ENCODE measurements around the gene SERHL2.
"Not testable (repeated sequence)": the region's sequence is repeated elsewhere in the genome, so short reads cannot be mapped to it uniquely, and the experiment has no call there.

SERHL2 gene

GRCh38 chr22:42521228-42521546 lies 32.6 kb upstream of the SERHL2 start:
- WGBS (ENCODE audit: insufficient coverage): 93% methylated on average over 9 of the region's 9 CpGs
- peaks cover 0 to 6% (median 4%) of the 10 kb centered on the region in 4 experiments for H3K36me3 ChIP-seq (ENCODE audit: control insufficient read depth in 4 of 4, insufficient read depth in 4 of 4, low read length in 3 of 4)
- H3K4me1 ChIP-seq (ENCODE audit: control extremely low read depth in 1 of 4, control insufficient read depth in 4 of 4, insufficient read depth in 4 of 4, low read length in 3 of 4): peaks cover 0 to 12% (median 7%) of the 10 kb centered on the region in 4 experiments
- no peaks in the 10 kb centered on the region for H3K9me3 ChIP-seq (ENCODE audit: control extremely low read depth in 1 of 5, control insufficient read depth in 4 of 5, insufficient read depth in 2 of 5, low read depth in 1 of 5, low read length in 4 of 5)
- no peak overlapping the region for H3K4me3 ChIP-seq (ENCODE audit: control insufficient read depth in 1 of 7, extremely low read depth in 1 of 7, insufficient read depth in 4 of 7, low read depth in 2 of 7, low read length in 6 of 7)
- DNase-seq: no peak
- ChIA-PET POLR2A (no interaction called here), CTCF (no interaction called here)
- H3K27ac ChIP-seq (ENCODE audit: insufficient read depth in 1 of 2, low read depth in 1 of 2, low read length in 2 of 2, poor library complexity in 1 of 2, severe bottlenecking in 2 of 2): no peak overlapping the region
- no peaks in the 10 kb centered on the region for H3K27me3 ChIP-seq (replicated peaks in 2 of 5; ENCODE audit: control insufficient read depth in 4 of 5, insufficient read depth in 5 of 5, low read length in 4 of 5)

GRCh38 chr22:42522546-42522945 lies 31.2 kb upstream of the SERHL2 start:
- 98% methylated on average over 12 of the region's 15 CpGs for WGBS (ENCODE audit: insufficient coverage)
- Histone ChIP-seq H3K27me3 (replicated peaks in 2 of 5; ENCODE audit: control insufficient read depth in 4 of 5, insufficient read depth in 5 of 5, low read length in 4 of 5) (no peaks in the 10 kb centered on the region), H3K36me3 (ENCODE audit: control insufficient read depth in 4 of 4, insufficient read depth in 4 of 4, low read length in 3 of 4) (no peaks in the 10 kb centered on the region), H3K9me3 (ENCODE audit: control extremely low read depth in 1 of 5, control insufficient read depth in 4 of 5, insufficient read depth in 2 of 5, low read depth in 1 of 5, low read length in 4 of 5) (no peaks in the 10 kb centered on the region), H3K4me3 (ENCODE audit: control insufficient read depth in 1 of 7, extremely low read depth in 1 of 7, insufficient read depth in 4 of 7, low read depth in 2 of 7, low read length in 6 of 7) (no peak overlapping the region), H3K27ac (ENCODE audit: insufficient read depth in 1 of 2, low read depth in 1 of 2, low read length in 2 of 2, poor library complexity in 1 of 2, severe bottlenecking in 2 of 2) (no peak overlapping the region), H3K4me1 (ENCODE audit: control extremely low read depth in 1 of 4, control insufficient read depth in 4 of 4, insufficient read depth in 4 of 4, low read length in 3 of 4) (peaks cover 0 to 12% (median 7%) of the 10 kb centered on the region in 4 experiments)
- ChIA-PET POLR2A (no interaction called here), CTCF (no interaction called here)
- no peak for DNase-seq

GRCh38 chr22:42528591-42529307 lies 25.0 kb upstream of the SERHL2 start:
- ChIA-PET CTCF (no interaction called here), POLR2A (no interaction called here)
- Histone ChIP-seq H3K4me1 (ENCODE audit: control extremely low read depth in 1 of 4, control insufficient read depth in 4 of 4, insufficient read depth in 4 of 4, low read length in 3 of 4) (peaks cover 0 to under 1% (median 0%) of the 10 kb centered on the region in 4 experiments), H3K9me3 (ENCODE audit: control extremely low read depth in 1 of 5, control insufficient read depth in 4 of 5, insufficient read depth in 2 of 5, low read depth in 1 of 5, low read length in 4 of 5) (no peaks in the 10 kb centered on the region), H3K36me3 (ENCODE audit: control insufficient read depth in 4 of 4, insufficient read depth in 4 of 4, low read length in 3 of 4) (no peaks in the 10 kb centered on the region), H3K4me3 (ENCODE audit: control insufficient read depth in 1 of 7, extremely low read depth in 1 of 7, insufficient read depth in 4 of 7, low read depth in 2 of 7, low read length in 6 of 7) (no peak overlapping the region), H3K27ac (ENCODE audit: insufficient read depth in 1 of 2, low read depth in 1 of 2, low read length in 2 of 2, poor library complexity in 1 of 2, severe bottlenecking in 2 of 2) (no peak overlapping the region), H3K27me3 (replicated peaks in 2 of 5; ENCODE audit: control insufficient read depth in 4 of 5, insufficient read depth in 5 of 5, low read length in 4 of 5) (no peaks in the 10 kb centered on the region)
- WGBS (ENCODE audit: insufficient coverage): 96% methylated on average over 7 of the region's 11 CpGs
- no peak for DNase-seq

- H3K27me3 ChIP-seq (replicated peaks in 2 of 5; ENCODE audit: control insufficient read depth in 4 of 5, insufficient read depth in 5 of 5, low read length in 4 of 5); POLR2A ChIA-PET: not testable (repeated sequence)
Observed at GRCh38 chr22:42529435-42529834, 24.3 kb upstream of the SERHL2 start.

GRCh38 chr22:42531401-42532084 lies 22.2 kb upstream of the SERHL2 start:
- WGBS (ENCODE audit: insufficient coverage): 97% methylated on average over 15 of the region's 24 CpGs
- H3K36me3 ChIP-seq (ENCODE audit: control insufficient read depth in 4 of 4, insufficient read depth in 4 of 4, low read length in 3 of 4); H3K27ac ChIP-seq (ENCODE audit: insufficient read depth in 1 of 2, low read depth in 1 of 2, low read length in 2 of 2, poor library complexity in 1 of 2, severe bottlenecking in 2 of 2); CTCF ChIA-PET; H3K4me3 ChIP-seq (ENCODE audit: control insufficient read depth in 1 of 7, extremely low read depth in 1 of 7, insufficient read depth in 4 of 7, low read depth in 2 of 7, low read length in 6 of 7); POLR2A ChIA-PET; H3K9me3 ChIP-seq (ENCODE audit: control extremely low read depth in 1 of 5, control insufficient read depth in 4 of 5, insufficient read depth in 2 of 5, low read depth in 1 of 5, low read length in 4 of 5); H3K27me3 ChIP-seq (replicated peaks in 2 of 5; ENCODE audit: control insufficient read depth in 4 of 5, insufficient read depth in 5 of 5, low read length in 4 of 5); DNase-seq; H3K4me1 ChIP-seq (ENCODE audit: control extremely low read depth in 1 of 4, control insufficient read depth in 4 of 4, insufficient read depth in 4 of 4, low read length in 3 of 4): not testable (repeated sequence)

More at GRCh38 chr22:42529435-42529834, 24.3 kb upstream of the SERHL2 start:
- DNase-seq; H3K9me3 ChIP-seq (ENCODE audit: control extremely low read depth in 1 of 5, control insufficient read depth in 4 of 5, insufficient read depth in 2 of 5, low read depth in 1 of 5, low read length in 4 of 5); H3K36me3 ChIP-seq (ENCODE audit: control insufficient read depth in 4 of 4, insufficient read depth in 4 of 4, low read length in 3 of 4); CTCF ChIA-PET; H3K4me3 ChIP-seq (ENCODE audit: control insufficient read depth in 1 of 7, extremely low read depth in 1 of 7, insufficient read depth in 4 of 7, low read depth in 2 of 7, low read length in 6 of 7); H3K4me1 ChIP-seq (ENCODE audit: control extremely low read depth in 1 of 4, control insufficient read depth in 4 of 4, insufficient read depth in 4 of 4, low read length in 3 of 4); H3K27ac ChIP-seq (ENCODE audit: insufficient read depth in 1 of 2, low read depth in 1 of 2, low read length in 2 of 2, poor library complexity in 1 of 2, severe bottlenecking in 2 of 2): not testable (repeated sequence)
- 95% methylated on average over 4 of the region's 8 CpGs for WGBS (ENCODE audit: insufficient coverage)

- POLR2A ChIA-PET: no interaction called here
Observed at GRCh38 chr22:42533638-42533977, 20.1 kb upstream of the SERHL2 start.

GRCh38 chr22:42535082-42535731 lies 18.5 kb upstream of the SERHL2 start:
- H3K27ac ChIP-seq (ENCODE audit: insufficient read depth in 1 of 2, low read depth in 1 of 2, low read length in 2 of 2, poor library complexity in 1 of 2, severe bottlenecking in 2 of 2); H3K36me3 ChIP-seq (ENCODE audit: control insufficient read depth in 4 of 4, insufficient read depth in 4 of 4, low read length in 3 of 4); H3K9me3 ChIP-seq (ENCODE audit: control extremely low read depth in 1 of 5, control insufficient read depth in 4 of 5, insufficient read depth in 2 of 5, low read depth in 1 of 5, low read length in 4 of 5); H3K4me3 ChIP-seq (ENCODE audit: control insufficient read depth in 1 of 7, extremely low read depth in 1 of 7, insufficient read depth in 4 of 7, low read depth in 2 of 7, low read length in 6 of 7); H3K27me3 ChIP-seq (replicated peaks in 2 of 5; ENCODE audit: control insufficient read depth in 4 of 5, insufficient read depth in 5 of 5, low read length in 4 of 5); CTCF ChIA-PET; DNase-seq; POLR2A ChIA-PET; H3K4me1 ChIP-seq (ENCODE audit: control extremely low read depth in 1 of 4, control insufficient read depth in 4 of 4, insufficient read depth in 4 of 4, low read length in 3 of 4): not testable (repeated sequence)
- WGBS (ENCODE audit: insufficient coverage): no CpG with 5 or more reads among the region's 14 CpGs

More at GRCh38 chr22:42533638-42533977, 20.1 kb upstream of the SERHL2 start:
- Histone ChIP-seq H3K4me1 (ENCODE audit: control extremely low read depth in 1 of 4, control insufficient read depth in 4 of 4, insufficient read depth in 4 of 4, low read length in 3 of 4) (peaks cover 0 to 2% (median under 1%) of the 10 kb centered on the region in 4 experiments), H3K4me3 (ENCODE audit: control insufficient read depth in 1 of 7, extremely low read depth in 1 of 7, insufficient read depth in 4 of 7, low read depth in 2 of 7, low read length in 6 of 7) (no peak overlapping the region), H3K27me3 (replicated peaks in 2 of 5; ENCODE audit: control insufficient read depth in 4 of 5, insufficient read depth in 5 of 5, low read length in 4 of 5) (no peaks in the 10 kb centered on the region), H3K9me3 (ENCODE audit: control extremely low read depth in 1 of 5, control insufficient read depth in 4 of 5, insufficient read depth in 2 of 5, low read depth in 1 of 5, low read length in 4 of 5) (no peaks in the 10 kb centered on the region), H3K36me3 (ENCODE audit: control insufficient read depth in 4 of 4, insufficient read depth in 4 of 4, low read length in 3 of 4) (no peaks in the 10 kb centered on the region), H3K27ac (ENCODE audit: insufficient read depth in 1 of 2, low read depth in 1 of 2, low read length in 2 of 2, poor library complexity in 1 of 2, severe bottlenecking in 2 of 2) (no peak overlapping the region)
- WGBS (ENCODE audit: insufficient coverage): 100% methylated on average over 6 of the region's 8 CpGs
- CTCF ChIA-PET: interaction anchor here (1.3 kb wide), 1 partner anchor 16 kb away, joined by 4 read pairs; no protein-coding TSS in a partner anchor
- no peak for DNase-seq
